Stimulated activated CD4-positive, alpha-beta T cell treated with anti-CD3 and anti-CD28 coated beads, TNF-alpha, amount 100 ng/mL, for 1 hour (primary cell): ENCODE data around the gene NOX4.
"Not testable (repeated sequence)": the region's sequence is repeated elsewhere in the genome, so short reads cannot be mapped to it uniquely, and the experiment has no call there.

Experiments
- DNase-seq, 3 donors: peaks; one replicate each; pipeline ENCODE4 v3.0.0-alpha.2; 2020; ENCODE audit warnings: low read depth in 3 of 3, low spot score in 1 of 3

Gene NOX4

GRCh38 chr11:89382986-89383385 is 108.2 kb downstream of the NOX4 start:
- DNase-seq: not testable (repeated sequence)

GRCh38 chr11:89381094-89381493 is 110.1 kb downstream of the NOX4 start:
- no peak for DNase-seq

GRCh38 chr11:89379976-89380771 is 111.0 kb downstream of the NOX4 start:
- DNase-seq: not testable (repeated sequence)

- not testable (repeated sequence) for DNase-seq
These were observed 112.2 kb downstream of the NOX4 start for GRCh38 chr11:89378986-89379385.

- DNase-seq: not testable (repeated sequence)
These were observed 121.8 kb downstream of the NOX4 start for GRCh38 chr11:89369356-89369755.

- not testable (repeated sequence) for DNase-seq
These were observed 126.3 kb downstream of the NOX4 start for GRCh38 chr11:89364856-89365255.

GRCh38 chr11:89361734-89362133 is 129.4 kb downstream of the NOX4 start:
- DNase-seq: no peak

GRCh38 chr11:89359208-89359607 is 132.0 kb downstream of the NOX4 start:
- not testable (repeated sequence) for DNase-seq

GRCh38 chr11:89358761-89359160 is 132.4 kb downstream of the NOX4 start:
- no peak for DNase-seq

GRCh38 chr11:89355646-89356045 is 135.5 kb downstream of the NOX4 start:
- no peak for DNase-seq

GRCh38 chr11:89354513-89354912 is 136.7 kb downstream of the NOX4 start:
- DNase-seq: not testable (repeated sequence)

- no peak for DNase-seq
These were observed 144.1 kb downstream of the NOX4 start for GRCh38 chr11:89347071-89347470.

GRCh38 chr11:89346601-89347000 is 144.6 kb downstream of the NOX4 start:
- DNase-seq: no peak

GRCh38 chr11:89342880-89343572 is 148.1 kb downstream of the NOX4 start:
- not testable (repeated sequence) for DNase-seq

GRCh38 chr11:89340450-89340849 is 150.7 kb downstream of the NOX4 start:
- not testable (repeated sequence) for DNase-seq

GRCh38 chr11:89338073-89338472 is 153.1 kb downstream of the NOX4 start:
- not testable (repeated sequence) for DNase-seq

- DNase-seq: not testable (repeated sequence)
These were observed 154.0 kb downstream of the NOX4 start for GRCh38 chr11:89337100-89337650.

GRCh38 chr11:89333704-89334103 is 157.5 kb downstream of the NOX4 start:
- not testable (repeated sequence) for DNase-seq

- DNase-seq: not testable (repeated sequence)
These were observed 159.2 kb downstream of the NOX4 start for GRCh38 chr11:89331940-89332339.

- no peak for DNase-seq
These were observed 163.3 kb downstream of the NOX4 start for GRCh38 chr11:89327885-89328284.

- DNase-seq: no peak
These were observed 169.8 kb downstream of the NOX4 start for GRCh38 chr11:89321401-89321800.

- DNase-seq: not testable (repeated sequence)
These were observed 180.6 kb downstream of the NOX4 start for GRCh38 chr11:89310607-89311006.
